GM12878 (cell line): ENCODE measurements around the gene RNF34. TPM values are rescaled to one million over a fixed set of nuclear protein-coding genes. Genes with fewer than 3 reads are reported as not detected.

Experiments used
- ATAC-seq: fragments of 200-7000 bp; cut with Tn5 transposase; 3 replicates; pipeline ENCODE4 v1.9.1; 2020; ENCODE audit warnings: mild to moderate bottlenecking, moderate library complexity
- BruUV-seq: library from RNA; stranded (reverse); fragments of 400-500 nt; replicated peaks from 2 replicates; lab custom pipeline; 2021; lab: Mats Ljungman, UMichigan
- CTCF ChIA-PET: fragments of 300-600 bp; sonication (Branson Sonifier 250); formaldehyde crosslinking; extraction: SDS; loops from one replicate; lab custom pipeline; 2021; ENCODE audit warnings: inconsistent platforms; lab: Yijun Ruan, JAX
- POLR2A ChIA-PET: fragments of 350-600 bp; formaldehyde crosslinking; extraction: SDS; loops from one replicate; lab custom pipeline; 2021; ENCODE audit warnings: inconsistent platforms; lab: Charles Lee
- RAD21 ChIA-PET: fragments of 300-600 bp; sonication (Branson Sonifier 250); formaldehyde crosslinking; loops from one replicate; lab custom pipeline; 2023; ENCODE audit warnings: antibody characterized with exemption; ENCODE audit not compliant: unreplicated experiment; lab: Charles Lee
- SMC1A ChIA-PET: fragments of 300-600 bp; sonication (Branson Sonifier 250); formaldehyde crosslinking; loops from one replicate; lab custom pipeline; 2023; ENCODE audit not compliant: unreplicated experiment, uncharacterized antibody; lab: Charles Lee
- DNase-seq: peaks from one replicate; pipeline ENCODE4 v3.0.0-alpha.2; 2011; ENCODE audit warnings: low read depth, low spot score
- FAIRE-seq: peaks from 3 replicates; lab custom pipeline; 2011; peaks lifted over from hg19 to GRCh38; lab: Jason Lieb, UNC
- H2AFZ ChIP-seq: 2 replicates; pipeline ENCODE4 v1.6.0; 2011; ENCODE audit warnings: low read depth, low read length, control low read depth; ENCODE audit not compliant: control insufficient read depth
- H3K27ac ChIP-seq: 2 replicates; pipeline ENCODE4 v1.5.1; 2011; ENCODE audit warnings: control low read depth; ENCODE audit not compliant: control insufficient read depth, insufficient read depth
- H3K27me3 ChIP-seq, 2 experiments: replicated peaks in 1 of 2; 2 replicates each; pipeline versions ENCODE4 v1.6.0 to v1.6.1; 2011; ENCODE audit warnings: low read length in 1 of 2; ENCODE audit not compliant: control insufficient read depth in 2 of 2, insufficient read depth in 2 of 2
- H3K36me3 ChIP-seq, 2 experiments: 2 replicates each; pipeline ENCODE4 v1.5.1; 2011; ENCODE audit warnings: low read length in 1 of 2; ENCODE audit not compliant: control insufficient read depth in 2 of 2, insufficient read depth in 2 of 2
- H3K4me1 ChIP-seq: 2 replicates; pipeline ENCODE4 v1.6.1; 2011; ENCODE audit warnings: mild to moderate bottlenecking, low read length, moderate library complexity, mixed read lengths; ENCODE audit not compliant: control insufficient read depth, insufficient read depth
- H3K4me2 ChIP-seq: 2 replicates; pipeline ENCODE4 v1.6.0; 2011; ENCODE audit warnings: control low read depth; ENCODE audit not compliant: control insufficient read depth, insufficient read depth
- H3K4me3 ChIP-seq: fragments of 200-600 bp; sonication (generic); 2 replicates; pipeline ENCODE4 v1.5.1; 2016
- H3K79me2 ChIP-seq: 2 replicates; pipeline ENCODE4 v1.6.0; 2011; ENCODE audit warnings: low read length; ENCODE audit not compliant: control insufficient read depth, insufficient read depth
- H3K9ac ChIP-seq: 2 replicates; pipeline ENCODE4 v1.8.0; 2011; ENCODE audit warnings: low read length, control low read depth, mixed read lengths; ENCODE audit not compliant: control insufficient read depth, insufficient read depth
- H3K9me3 ChIP-seq: replicated peaks from 3 replicates; pipeline ENCODE4 v1.5.1; 2011; ENCODE audit warnings: mild to moderate bottlenecking, low read length; ENCODE audit not compliant: control insufficient read depth, insufficient read depth
- H4K20me1 ChIP-seq: 2 replicates; pipeline ENCODE4 v1.6.0; 2011; ENCODE audit not compliant: control insufficient read depth, insufficient read depth
- BMI1 ChIP-seq: fragments of 450-650 bp; IDR thresholded peaks from 2 replicates; pipeline ENCODE4 v1.6.1; 2016; ENCODE audit warnings: mild to moderate bottlenecking, moderate library complexity, borderline replicate concordance
- CREM ChIP-seq: IDR thresholded peaks from 2 replicates; pipeline ENCODE4 v1.6.1; 2014; ENCODE audit warnings: antibody characterized with exemption, low read depth
- EGR1 ChIP-seq, 2 experiments: IDR thresholded peaks; 1 replicate in 1 of 2; 2 replicates in 1 of 2; pipeline ENCODE4 v1.6.1; 2011 to 2012; ENCODE audit warnings: low read depth in 2 of 2, low read length in 2 of 2, borderline replicate concordance in 1 of 2, mild to moderate bottlenecking in 1 of 2, moderate library complexity in 1 of 2
- IKZF2 ChIP-seq, 2 experiments: fragments of 450-650 bp; IDR thresholded peaks; 2 replicates each; pipeline ENCODE4 v1.6.1; 2017; ENCODE audit warnings: mild to moderate bottlenecking in 2 of 2, moderate library complexity in 2 of 2
- POLR2AphosphoS2 ChIP-seq: IDR thresholded peaks from 2 replicates; pipeline ENCODE4 v1.6.1; 2011; ENCODE audit warnings: low read depth, mild to moderate bottlenecking, low read length, improper control_type of control experiment, moderate library complexity
- RB1 ChIP-seq: fragments of 450-650 bp; formaldehyde crosslinking; IDR thresholded peaks from 2 replicates; pipeline ENCODE4 v1.6.1; 2017; ENCODE audit warnings: mild to moderate bottlenecking, borderline replicate concordance
- RELB ChIP-seq: fragments of 450-650 bp; IDR thresholded peaks from 2 replicates; pipeline ENCODE4 v1.6.1; 2017; ENCODE audit warnings: low read depth, mild to moderate bottlenecking, moderate library complexity
- SREBF1 ChIP-seq: IDR thresholded peaks from 2 replicates; pipeline ENCODE4 v1.6.1; 2012; ENCODE audit warnings: mild to moderate bottlenecking, low read length
- WGBS: methylation state at CpG from one replicate; pipeline ENCODE4 v1.1.6; 2016; ENCODE audit warnings: low lambda C conversion rate; ENCODE audit not compliant: insufficient replicate concordance, insufficient coverage; ENCODE audit errors: missing lambda C conversion rate; 5-methylcytosine and 5-hydroxymethylcytosine counted together
- in situ Hi-C: fragments of 300-500 bp; cut with MboI; formaldehyde crosslinking; loops from 9 replicates; pipeline ENCODE4 v1.14.3; 2018; ENCODE audit warnings: mixed read lengths
- intact Hi-C: fragments of 100-400 bp; cut with micrococcal nuclease; formaldehyde crosslinking; loops from one replicate; pipeline ENCODE4 v1.14.2; 2022; ENCODE audit not compliant: unreplicated experiment
- polyA plus RNA-seq, 11 experiments: library from polyadenylated mRNA; depleted of rRNA in 4 of 11; unstranded in 6 of 11; stranded (reverse) in 5 of 11; fragments of >200 nt; fragmentation: Nextera tagmentation in 4 of 11; fragmentation: Illumina TruSeq in 1 of 11; extraction: Ambion mirVana in 4 of 11; extraction: Trizol in 1 of 11; gene quantifications; 1 replicate in 1 of 11; 2 replicates in 10 of 11; pipeline versions ENCODE4 v1.2.1 to v1.2.3, GENCODE V29; 2011 to 2016; ENCODE audit warnings: inconsistent platforms in 2 of 11, missing spikeins in 2 of 11, low read depth in 1 of 11
- total RNA-seq, 4 experiments: library from RNA; depleted of rRNA in 3 of 4; stranded (reverse); fragments of >200 nt in 3 of 4; fragmentation: Illumina TruSeq in 1 of 4; extraction: Trizol in 1 of 4; gene quantifications; 2 replicates each; pipeline versions ENCODE4 v1.2.1 to v1.2.3, GENCODE V29; 2013 to 2021
- TF ChIP-seq, protein P1 (sequence below): IDR thresholded peaks from 2 replicates; pipeline ENCODE4 v1.6.1; 2011; ENCODE audit warnings: low read depth, low read length, improper control_type of control experiment, borderline replicate concordance
- TF ChIP-seq, protein P2 (sequence below): fragments of 150-350 bp; IDR thresholded peaks from 2 replicates; pipeline ENCODE4 v1.6.1; 2016; ENCODE audit warnings: low read depth, low read length

RNF34 gene
- total and polyA plus RNA-seq, 10 of the 15 experiments (the other 5 are each of a cell fraction or from before 2014, with no cell fraction given) = 63.6 to 199 (median 115) TPM

- no peak for TF ChIP-seq RB1
- no peak for TF ChIP-seq POLR2AphosphoS2
- no peak for TF ChIP-seq BMI1
- TF ChIP-seq CREM = no peak
- TF ChIP-seq RELB = no peak
Observed at GRCh38 chr12:121442028-121442948, 42.4 kb downstream of the RNF34 start (continued).

DNA sequence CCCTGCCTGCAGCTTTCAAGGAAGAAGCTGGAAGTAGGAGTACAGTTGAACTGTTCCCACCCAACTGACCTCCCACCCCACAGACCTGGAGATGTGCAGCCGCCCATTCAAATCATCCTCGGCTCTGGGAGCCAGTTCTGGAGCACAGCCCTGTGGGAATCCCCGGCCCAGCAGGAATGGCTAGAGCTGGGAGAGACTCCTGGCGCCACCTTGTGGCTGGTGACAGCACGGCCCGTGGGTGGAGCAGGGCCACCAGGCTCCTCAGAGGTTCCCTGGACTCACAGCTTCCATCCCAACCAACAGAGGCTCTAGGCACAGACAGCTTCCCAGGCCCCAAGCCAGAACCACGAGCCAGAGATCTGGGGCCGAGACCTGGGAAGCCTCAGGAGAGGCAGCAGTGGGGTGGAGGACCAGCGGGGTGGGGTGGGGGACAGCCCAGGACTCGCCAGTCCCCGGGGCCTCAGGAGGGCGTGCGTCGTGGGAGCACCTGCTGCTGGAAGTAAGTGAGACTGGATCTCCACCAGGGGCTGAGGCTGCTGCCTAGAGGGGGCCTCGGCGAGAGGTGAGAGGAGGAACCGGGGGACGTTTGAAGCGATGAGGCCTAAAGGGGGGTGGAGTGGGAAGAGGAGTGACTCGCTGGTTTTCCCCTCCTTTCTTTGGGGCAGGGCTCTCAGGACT, 43.4 kb downstream of the RNF34 start:
- H3K27ac ChIP-seq = no peak overlapping the region
- in situ Hi-C loops (loop anchor here (25.0 kb wide), 1 partner anchor 106 kb away; no protein-coding TSS in a partner anchor), intact Hi-C loops (loop anchor here (1.0 kb wide), 2 partner anchors 91 to 108 kb away; partner anchors contain the start of gene ANAPC5)
- H3K9ac ChIP-seq = no peak overlapping the region
- peaks cover 31 to 57% of the 10 kb centered on the region in 2 experiments for H3K36me3 ChIP-seq
- ChIA-PET CTCF (interaction anchor here (0.6 to 6.3 kb wide), 38 partner anchors 10 to 438 kb away, joined by 3 to 90 read pairs (median 4); partner anchors contain the start of genes ANAPC5 and RNF34), RAD21 (interaction anchor here (0.7 to 2.4 kb wide), 13 partner anchors 11 to 1456 kb away, joined by 3 to 21 read pairs (median 3); no protein-coding TSS in a partner anchor), POLR2A (interaction anchor here (1.0 to 1.6 kb wide), 3 partner anchors 10 to 16 kb away, joined by 4 to 5 read pairs (median 5); no protein-coding TSS in a partner anchor), SMC1A (interaction anchor here (0.7 to 3.4 kb wide), 11 partner anchors 11 to 387 kb away, joined by 3 to 31 read pairs (median 3); partner anchors contain the start of gene ANAPC5)
- H3K9me3 ChIP-seq = no peaks in the 10 kb centered on the region; the same call in 2 of the 3 replicates
- H3K27me3 ChIP-seq = no peaks in the 10 kb centered on the region
- FAIRE-seq (peak; percentile 69), ATAC-seq (peak; percentile 95), DNase-seq (no peak)
- H3K79me2 ChIP-seq = no peaks in the 10 kb centered on the region
- H3K4me1 ChIP-seq = no peaks in the 10 kb centered on the region
- H4K20me1 ChIP-seq = no peaks in the 10 kb centered on the region; the same call in 1 of the 2 replicates
- no peak overlapping the region for H2AFZ ChIP-seq
- no peak overlapping the region for H3K4me3 ChIP-seq
- H3K4me2 ChIP-seq = no peak overlapping the region
- 29% methylated on average over 16 of the region's 20 CpGs for WGBS
- BruUV-seq = no TSS peak
- TF ChIP-seq, protein P1, sequence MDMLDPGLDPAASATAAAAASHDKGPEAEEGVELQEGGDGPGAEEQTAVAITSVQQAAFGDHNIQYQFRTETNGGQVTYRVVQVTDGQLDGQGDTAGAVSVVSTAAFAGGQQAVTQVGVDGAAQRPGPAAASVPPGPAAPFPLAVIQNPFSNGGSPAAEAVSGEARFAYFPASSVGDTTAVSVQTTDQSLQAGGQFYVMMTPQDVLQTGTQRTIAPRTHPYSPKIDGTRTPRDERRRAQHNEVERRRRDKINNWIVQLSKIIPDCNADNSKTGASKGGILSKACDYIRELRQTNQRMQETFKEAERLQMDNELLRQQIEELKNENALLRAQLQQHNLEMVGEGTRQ = no peak
- TF ChIP-seq SREBF1 = no peak
- TF ChIP-seq EGR1 (IDR thresholded peaks at IDR 0.05; ENCODE audit: borderline replicate concordance in 1 of 2, low read depth in 2 of 2, low read length in 2 of 2) = peak in 1 of 2 experiments; percentile 78; a peak in 2 of 3 replicates
- no peak for TF ChIP-seq IKZF2 (IDR thresholded peaks at IDR 0.05)
- TF ChIP-seq, protein P2, sequence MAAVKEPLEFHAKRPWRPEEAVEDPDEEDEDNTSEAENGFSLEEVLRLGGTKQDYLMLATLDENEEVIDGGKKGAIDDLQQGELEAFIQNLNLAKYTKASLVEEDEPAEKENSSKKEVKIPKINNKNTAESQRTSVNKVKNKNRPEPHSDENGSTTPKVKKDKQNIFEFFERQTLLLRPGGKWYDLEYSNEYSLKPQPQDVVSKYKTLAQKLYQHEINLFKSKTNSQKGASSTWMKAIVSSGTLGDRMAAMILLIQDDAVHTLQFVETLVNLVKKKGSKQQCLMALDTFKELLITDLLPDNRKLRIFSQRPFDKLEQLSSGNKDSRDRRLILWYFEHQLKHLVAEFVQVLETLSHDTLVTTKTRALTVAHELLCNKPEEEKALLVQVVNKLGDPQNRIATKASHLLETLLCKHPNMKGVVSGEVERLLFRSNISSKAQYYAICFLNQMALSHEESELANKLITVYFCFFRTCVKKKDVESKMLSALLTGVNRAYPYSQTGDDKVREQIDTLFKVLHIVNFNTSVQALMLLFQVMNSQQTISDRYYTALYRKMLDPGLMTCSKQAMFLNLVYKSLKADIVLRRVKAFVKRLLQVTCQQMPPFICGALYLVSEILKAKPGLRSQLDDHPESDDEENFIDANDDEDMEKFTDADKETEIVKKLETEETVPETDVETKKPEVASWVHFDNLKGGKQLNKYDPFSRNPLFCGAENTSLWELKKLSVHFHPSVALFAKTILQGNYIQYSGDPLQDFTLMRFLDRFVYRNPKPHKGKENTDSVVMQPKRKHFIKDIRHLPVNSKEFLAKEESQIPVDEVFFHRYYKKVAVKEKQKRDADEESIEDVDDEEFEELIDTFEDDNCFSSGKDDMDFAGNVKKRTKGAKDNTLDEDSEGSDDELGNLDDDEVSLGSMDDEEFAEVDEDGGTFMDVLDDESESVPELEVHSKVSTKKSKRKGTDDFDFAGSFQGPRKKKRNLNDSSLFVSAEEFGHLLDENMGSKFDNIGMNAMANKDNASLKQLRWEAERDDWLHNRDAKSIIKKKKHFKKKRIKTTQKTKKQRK = no peak
